HL-60 (cell line): ENCODE data around the gene PXDN.

ENCODE experiments used
- DNase-seq, 2 experiments: peaks; one replicate each; pipeline ENCODE4 v3.0.0-alpha.2; 2010 to 2020; ENCODE audit warnings: low read depth in 1 of 2, low spot score in 1 of 2
- H3K27ac ChIP-seq: fragments of 250-450 bp; sonication (Bioruptor Pico); replicated peaks from 2 replicates; pipeline ENCODE4 v1.5.1; 2020; ENCODE audit warnings: mild to moderate bottlenecking, moderate library complexity
- H3K27me3 ChIP-seq: fragments of 250-450 bp; sonication (Bioruptor Pico); 2 replicates; pipeline ENCODE4 v1.5.1; 2021; ENCODE audit warnings: mild to moderate bottlenecking, moderate library complexity; ENCODE audit not compliant: insufficient read depth, poor library complexity, severe bottlenecking
- H3K4me3 ChIP-seq: replicated peaks from 2 replicates; pipeline ENCODE4 v1.5.1; 2011; ENCODE audit warnings: mild to moderate bottlenecking, control low read depth, low read length; ENCODE audit not compliant: insufficient read depth
- GABPA ChIP-seq: IDR thresholded peaks from 2 replicates; pipeline ENCODE4 v1.6.1; 2012; ENCODE audit warnings: low read depth
- POLR2AphosphoS5 ChIP-seq: IDR thresholded peaks from 2 replicates; pipeline ENCODE4 v1.6.1; 2012; ENCODE audit warnings: low read depth
- SPI1 ChIP-seq: IDR thresholded peaks from 2 replicates; pipeline ENCODE4 v1.6.1; 2012; ENCODE audit warnings: low read depth, mild to moderate bottlenecking, borderline replicate concordance
- TF ChIP-seq, protein P1 (sequence below): IDR thresholded peaks from 2 replicates; pipeline ENCODE4 v1.6.1; 2012; ENCODE audit warnings: low read depth; ENCODE audit not compliant: insufficient replicate concordance
- TF ChIP-seq, protein P2 (sequence below): IDR thresholded peaks from one replicate; pipeline ENCODE4 v1.5.1; 2011; ENCODE audit warnings: low read length, control low read depth, inconsistent platforms; ENCODE audit not compliant: insufficient read depth

The PXDN gene

DNA sequence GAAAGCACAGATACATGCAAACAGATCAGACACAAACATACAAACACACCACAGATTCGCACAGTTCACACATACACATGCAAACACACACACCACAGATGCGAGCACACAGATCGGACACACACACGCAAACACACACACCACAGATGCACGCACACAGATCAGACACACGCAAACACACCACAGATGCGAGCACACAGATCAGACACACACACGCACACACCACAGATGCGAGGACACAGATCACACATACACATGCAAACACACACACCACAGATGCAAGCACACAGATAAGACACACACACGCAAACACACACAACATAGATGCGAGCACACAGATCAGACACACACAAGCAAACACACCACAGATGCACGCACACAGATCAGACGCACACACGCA lies 149.0 kb downstream of the PXDN start:
- TF ChIP-seq, protein P1, sequence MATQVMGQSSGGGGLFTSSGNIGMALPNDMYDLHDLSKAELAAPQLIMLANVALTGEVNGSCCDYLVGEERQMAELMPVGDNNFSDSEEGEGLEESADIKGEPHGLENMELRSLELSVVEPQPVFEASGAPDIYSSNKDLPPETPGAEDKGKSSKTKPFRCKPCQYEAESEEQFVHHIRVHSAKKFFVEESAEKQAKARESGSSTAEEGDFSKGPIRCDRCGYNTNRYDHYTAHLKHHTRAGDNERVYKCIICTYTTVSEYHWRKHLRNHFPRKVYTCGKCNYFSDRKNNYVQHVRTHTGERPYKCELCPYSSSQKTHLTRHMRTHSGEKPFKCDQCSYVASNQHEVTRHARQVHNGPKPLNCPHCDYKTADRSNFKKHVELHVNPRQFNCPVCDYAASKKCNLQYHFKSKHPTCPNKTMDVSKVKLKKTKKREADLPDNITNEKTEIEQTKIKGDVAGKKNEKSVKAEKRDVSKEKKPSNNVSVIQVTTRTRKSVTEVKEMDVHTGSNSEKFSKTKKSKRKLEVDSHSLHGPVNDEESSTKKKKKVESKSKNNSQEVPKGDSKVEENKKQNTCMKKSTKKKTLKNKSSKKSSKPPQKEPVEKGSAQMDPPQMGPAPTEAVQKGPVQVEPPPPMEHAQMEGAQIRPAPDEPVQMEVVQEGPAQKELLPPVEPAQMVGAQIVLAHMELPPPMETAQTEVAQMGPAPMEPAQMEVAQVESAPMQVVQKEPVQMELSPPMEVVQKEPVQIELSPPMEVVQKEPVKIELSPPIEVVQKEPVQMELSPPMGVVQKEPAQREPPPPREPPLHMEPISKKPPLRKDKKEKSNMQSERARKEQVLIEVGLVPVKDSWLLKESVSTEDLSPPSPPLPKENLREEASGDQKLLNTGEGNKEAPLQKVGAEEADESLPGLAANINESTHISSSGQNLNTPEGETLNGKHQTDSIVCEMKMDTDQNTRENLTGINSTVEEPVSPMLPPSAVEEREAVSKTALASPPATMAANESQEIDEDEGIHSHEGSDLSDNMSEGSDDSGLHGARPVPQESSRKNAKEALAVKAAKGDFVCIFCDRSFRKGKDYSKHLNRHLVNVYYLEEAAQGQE, result no peak
- no peak for DNase-seq
- Histone ChIP-seq H3K27ac (no peak overlapping the region), H3K4me3 (no peak overlapping the region), H3K27me3 (no peaks in the 10 kb centered on the region)

DNA sequence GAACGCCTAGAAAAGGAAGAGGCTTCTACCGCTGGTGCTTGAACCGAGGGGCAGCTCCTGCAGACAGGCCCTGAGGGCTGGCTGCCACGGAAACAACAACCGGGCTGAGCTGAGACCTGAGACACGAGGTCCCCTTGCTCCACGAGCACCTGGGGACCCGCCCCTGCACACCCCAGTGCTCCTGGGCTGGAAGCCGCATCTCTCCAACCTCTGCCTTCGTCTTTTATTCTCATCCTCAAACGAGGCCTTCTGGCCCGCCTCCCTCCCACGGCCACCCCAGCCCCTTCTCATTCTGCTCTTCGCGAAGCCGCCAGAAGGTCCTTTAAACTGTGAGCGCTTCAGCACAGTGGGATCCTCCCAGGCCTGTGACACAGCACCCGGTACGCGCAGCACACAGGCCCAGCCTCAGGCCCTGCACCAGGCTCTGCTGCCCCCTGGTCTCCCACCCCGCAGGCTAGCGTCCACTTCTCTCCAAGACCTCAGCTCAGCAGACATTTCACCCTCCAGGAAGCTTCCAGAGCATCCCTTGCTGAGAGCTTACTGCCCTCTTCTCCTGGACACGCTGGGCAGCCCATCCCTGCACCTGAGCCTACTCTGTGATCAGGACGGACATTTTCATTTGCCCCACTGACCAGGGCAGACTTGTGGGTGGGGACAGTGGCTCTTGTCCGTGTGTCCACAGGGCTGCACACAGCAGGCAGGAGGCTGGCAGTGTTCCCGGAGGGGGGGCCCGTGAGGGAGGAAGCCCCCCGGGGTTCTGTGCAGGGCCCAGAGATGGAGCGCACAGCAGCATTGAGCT lies 149.7 kb downstream of the PXDN start:
- Histone ChIP-seq H3K27me3 (no peaks in the 10 kb centered on the region), H3K27ac (no peak overlapping the region), H3K4me3 (no peak overlapping the region)
- DNase-seq, result no peak
- TF ChIP-seq, protein P2, sequence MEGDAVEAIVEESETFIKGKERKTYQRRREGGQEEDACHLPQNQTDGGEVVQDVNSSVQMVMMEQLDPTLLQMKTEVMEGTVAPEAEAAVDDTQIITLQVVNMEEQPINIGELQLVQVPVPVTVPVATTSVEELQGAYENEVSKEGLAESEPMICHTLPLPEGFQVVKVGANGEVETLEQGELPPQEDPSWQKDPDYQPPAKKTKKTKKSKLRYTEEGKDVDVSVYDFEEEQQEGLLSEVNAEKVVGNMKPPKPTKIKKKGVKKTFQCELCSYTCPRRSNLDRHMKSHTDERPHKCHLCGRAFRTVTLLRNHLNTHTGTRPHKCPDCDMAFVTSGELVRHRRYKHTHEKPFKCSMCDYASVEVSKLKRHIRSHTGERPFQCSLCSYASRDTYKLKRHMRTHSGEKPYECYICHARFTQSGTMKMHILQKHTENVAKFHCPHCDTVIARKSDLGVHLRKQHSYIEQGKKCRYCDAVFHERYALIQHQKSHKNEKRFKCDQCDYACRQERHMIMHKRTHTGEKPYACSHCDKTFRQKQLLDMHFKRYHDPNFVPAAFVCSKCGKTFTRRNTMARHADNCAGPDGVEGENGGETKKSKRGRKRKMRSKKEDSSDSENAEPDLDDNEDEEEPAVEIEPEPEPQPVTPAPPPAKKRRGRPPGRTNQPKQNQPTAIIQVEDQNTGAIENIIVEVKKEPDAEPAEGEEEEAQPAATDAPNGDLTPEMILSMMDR, result no peak
- no peak for TF ChIP-seq SPI1
- TF ChIP-seq, protein P1, result no peak

DNA sequence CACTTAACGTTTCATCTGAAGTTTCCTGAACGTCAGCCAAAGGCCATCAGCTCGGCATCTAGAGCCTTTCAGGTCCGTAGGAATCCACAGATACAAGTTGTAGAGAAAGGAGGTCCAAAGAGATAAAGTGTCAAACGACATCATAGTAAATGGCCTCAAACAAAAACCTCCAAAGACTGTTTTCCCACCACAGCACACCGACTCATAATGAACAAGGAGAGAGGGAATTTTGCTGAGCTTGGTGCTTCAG lies 150.3 kb downstream of the PXDN start:
- H3K27ac ChIP-seq, result no peak overlapping the region
- no peaks in the 10 kb centered on the region for H3K27me3 ChIP-seq
- TF ChIP-seq, protein P2, result no peak
- TF ChIP-seq SPI1 (no peak), POLR2AphosphoS5 (no peak), GABPA (no peak)
- TF ChIP-seq, protein P1, result no peak
- DNase-seq, result no peak
- H3K4me3 ChIP-seq, result no peak overlapping the region
